ENCODE measurements around the gene C12orf50.

C12orf50 gene

GRCh38 chr12:87952223-87952622 is 77.0 kb downstream of the C12orf50 start:
- H3K4me1 ChIP-seq (ENCODE audit: control insufficient read depth, insufficient read depth, low read length, unreplicated experiment), result no peaks in the 10 kb centered on the region
- H3K36me3 ChIP-seq (ENCODE audit: insufficient read depth, low read length), result no peaks in the 10 kb centered on the region
- no peaks in the 10 kb centered on the region for H3K79me2 ChIP-seq (ENCODE audit: control insufficient read depth, insufficient read depth, low read length, unreplicated experiment)
- no peak overlapping the region for H2AFZ ChIP-seq (ENCODE audit: low read length, unreplicated experiment)
- H3K27me3 ChIP-seq (ENCODE audit: insufficient read depth, low read length), result no peaks in the 10 kb centered on the region
- no peak overlapping the region for H3K4me3 ChIP-seq (ENCODE audit: low read depth, low read length)
- no peak overlapping the region for H3K27ac ChIP-seq (ENCODE audit: low read depth, low read length)

- H3K36me3 ChIP-seq (ENCODE audit: insufficient read depth, low read length), result no peaks in the 10 kb centered on the region
- no peak overlapping the region for H3K4me3 ChIP-seq (ENCODE audit: low read depth, low read length)
- H3K27ac ChIP-seq (ENCODE audit: low read depth, low read length), result no peak overlapping the region
- H3K27me3 ChIP-seq (ENCODE audit: insufficient read depth, low read length), result no peaks in the 10 kb centered on the region
- no peak overlapping the region for H2AFZ ChIP-seq (ENCODE audit: low read length, unreplicated experiment)
- no peaks in the 10 kb centered on the region for H3K79me2 ChIP-seq (ENCODE audit: control insufficient read depth, insufficient read depth, low read length, unreplicated experiment)
- no peaks in the 10 kb centered on the region for H3K4me1 ChIP-seq (ENCODE audit: control insufficient read depth, insufficient read depth, low read length, unreplicated experiment)
These were observed 85.4 kb downstream of the C12orf50 start for GRCh38 chr12:87943762-87944161.

- Histone ChIP-seq H3K4me3 (ENCODE audit: low read depth, low read length) (no peak overlapping the region), H2AFZ (ENCODE audit: low read length, unreplicated experiment) (no peak overlapping the region), H3K27me3 (ENCODE audit: insufficient read depth, low read length) (no peaks in the 10 kb centered on the region), H3K4me1 (ENCODE audit: control insufficient read depth, insufficient read depth, low read length, unreplicated experiment) (no peaks in the 10 kb centered on the region), H3K27ac (ENCODE audit: low read depth, low read length) (no peak overlapping the region), H3K79me2 (ENCODE audit: control insufficient read depth, insufficient read depth, low read length, unreplicated experiment) (no peaks in the 10 kb centered on the region), H3K36me3 (ENCODE audit: insufficient read depth, low read length) (no peaks in the 10 kb centered on the region)
These were observed 86.2 kb downstream of the C12orf50 start for GRCh38 chr12:87943023-87943422.

- Histone ChIP-seq H3K79me2 (ENCODE audit: control insufficient read depth, insufficient read depth, low read length, unreplicated experiment) (no peaks in the 10 kb centered on the region), H3K27me3 (ENCODE audit: insufficient read depth, low read length) (no peaks in the 10 kb centered on the region), H3K4me1 (ENCODE audit: control insufficient read depth, insufficient read depth, low read length, unreplicated experiment) (no peaks in the 10 kb centered on the region), H2AFZ (ENCODE audit: low read length, unreplicated experiment) (no peak overlapping the region), H3K36me3 (ENCODE audit: insufficient read depth, low read length) (no peaks in the 10 kb centered on the region), H3K4me3 (ENCODE audit: low read depth, low read length) (no peak overlapping the region), H3K27ac (ENCODE audit: low read depth, low read length) (no peak overlapping the region)
These were observed 90.0 kb downstream of the C12orf50 start for GRCh38 chr12:87939182-87939581.

GRCh38 chr12:87935216-87935615 is 94.0 kb downstream of the C12orf50 start:
- Histone ChIP-seq H3K27ac (ENCODE audit: low read depth, low read length) (no peak overlapping the region), H3K4me1 (ENCODE audit: control insufficient read depth, insufficient read depth, low read length, unreplicated experiment) (peaks cover 4% of the 10 kb centered on the region), H3K27me3 (ENCODE audit: insufficient read depth, low read length) (no peaks in the 10 kb centered on the region), H2AFZ (ENCODE audit: low read length, unreplicated experiment) (no peak overlapping the region), H3K79me2 (ENCODE audit: control insufficient read depth, insufficient read depth, low read length, unreplicated experiment) (no peaks in the 10 kb centered on the region), H3K36me3 (ENCODE audit: insufficient read depth, low read length) (no peaks in the 10 kb centered on the region), H3K4me3 (ENCODE audit: low read depth, low read length) (no peak overlapping the region)

GRCh38 chr12:87933991-87934390 is 95.2 kb downstream of the C12orf50 start:
- Histone ChIP-seq H3K79me2 (ENCODE audit: control insufficient read depth, insufficient read depth, low read length, unreplicated experiment) (no peaks in the 10 kb centered on the region), H3K4me1 (ENCODE audit: control insufficient read depth, insufficient read depth, low read length, unreplicated experiment) (peaks cover 6% of the 10 kb centered on the region), H2AFZ (ENCODE audit: low read length, unreplicated experiment) (no peak overlapping the region), H3K27me3 (ENCODE audit: insufficient read depth, low read length) (no peaks in the 10 kb centered on the region), H3K4me3 (ENCODE audit: low read depth, low read length) (no peak overlapping the region), H3K27ac (ENCODE audit: low read depth, low read length) (no peak overlapping the region), H3K36me3 (ENCODE audit: insufficient read depth, low read length) (no peaks in the 10 kb centered on the region)

- Histone ChIP-seq H3K36me3 (ENCODE audit: insufficient read depth, low read length) (no peaks in the 10 kb centered on the region), H3K27ac (ENCODE audit: low read depth, low read length) (no peak overlapping the region), H3K4me3 (ENCODE audit: low read depth, low read length) (no peak overlapping the region), H3K27me3 (ENCODE audit: insufficient read depth, low read length) (no peaks in the 10 kb centered on the region), H2AFZ (ENCODE audit: low read length, unreplicated experiment) (no peak overlapping the region), H3K4me1 (ENCODE audit: control insufficient read depth, insufficient read depth, low read length, unreplicated experiment) (peaks cover 6% of the 10 kb centered on the region), H3K79me2 (ENCODE audit: control insufficient read depth, insufficient read depth, low read length, unreplicated experiment) (no peaks in the 10 kb centered on the region)
These were observed 97.4 kb downstream of the C12orf50 start for GRCh38 chr12:87931812-87932211.

- H3K4me1 ChIP-seq (ENCODE audit: control insufficient read depth, insufficient read depth, low read length, unreplicated experiment), result peaks cover 6% of the 10 kb centered on the region
- no peak overlapping the region for H3K4me3 ChIP-seq (ENCODE audit: low read depth, low read length)
- no peaks in the 10 kb centered on the region for H3K79me2 ChIP-seq (ENCODE audit: control insufficient read depth, insufficient read depth, low read length, unreplicated experiment)
- H3K27me3 ChIP-seq (ENCODE audit: insufficient read depth, low read length), result no peaks in the 10 kb centered on the region
- no peaks in the 10 kb centered on the region for H3K36me3 ChIP-seq (ENCODE audit: insufficient read depth, low read length)
- no peak overlapping the region for H3K27ac ChIP-seq (ENCODE audit: low read depth, low read length)
- no peak overlapping the region for H2AFZ ChIP-seq (ENCODE audit: low read length, unreplicated experiment)
These were observed 98.6 kb downstream of the C12orf50 start for GRCh38 chr12:87930627-87931026.
